DMS53 treated with DMSO at 0.1 percent for 48 hours (cell line): ENCODE measurements around the gene DCLK2.

ENCODE experiments used
- DNase-seq: peaks from one replicate; lab custom pipeline; 2025; ENCODE audit not compliant: unreplicated experiment; lab: John Stamatoyannopoulos, UW

Gene DCLK2

GRCh38 chr4:150234246-150234645 lies 156.0 kb downstream of the DCLK2 start:
- no peak for DNase-seq

- no peak for DNase-seq
These were observed 157.1 kb downstream of the DCLK2 start for GRCh38 chr4:150235317-150235716.

- no peak for DNase-seq
These were observed 157.6 kb downstream of the DCLK2 start for GRCh38 chr4:150235808-150236271.

- DNase-seq: no peak
These were observed 158.4 kb downstream of the DCLK2 start for GRCh38 chr4:150236626-150237025.

- no peak for DNase-seq
These were observed 159.0 kb downstream of the DCLK2 start for GRCh38 chr4:150237110-150237872.

GRCh38 chr4:150238591-150238990 lies 160.3 kb downstream of the DCLK2 start:
- DNase-seq: no peak

- no peak for DNase-seq
These were observed 161.8 kb downstream of the DCLK2 start for GRCh38 chr4:150240011-150240410.

- peak; percentile 10 for DNase-seq
These were observed 164.7 kb downstream of the DCLK2 start for GRCh38 chr4:150242820-150243458.

- DNase-seq: no peak
These were observed 165.7 kb downstream of the DCLK2 start for GRCh38 chr4:150243932-150244331.

- peak; percentile 3 for DNase-seq
These were observed 166.4 kb downstream of the DCLK2 start for GRCh38 chr4:150244600-150244999.

GRCh38 chr4:150247184-150247583 lies 168.9 kb downstream of the DCLK2 start:
- no peak for DNase-seq

GRCh38 chr4:150248181-150248580 lies 169.9 kb downstream of the DCLK2 start:
- DNase-seq: no peak

- no peak for DNase-seq
These were observed 172.2 kb downstream of the DCLK2 start for GRCh38 chr4:150250293-150250997.

GRCh38 chr4:150250998-150251651 lies 172.9 kb downstream of the DCLK2 start:
- no peak for DNase-seq

- no peak for DNase-seq
These were observed 173.5 kb downstream of the DCLK2 start for GRCh38 chr4:150251752-150252190.

GRCh38 chr4:150252306-150252705 lies 174.1 kb downstream of the DCLK2 start:
- no peak for DNase-seq

GRCh38 chr4:150252741-150253140 lies 174.5 kb downstream of the DCLK2 start:
- DNase-seq: no peak

GRCh38 chr4:150253416-150253815 lies 175.2 kb downstream of the DCLK2 start:
- DNase-seq: no peak

GRCh38 chr4:150253965-150254630 lies 175.9 kb downstream of the DCLK2 start:
- DNase-seq: no peak

- no peak for DNase-seq
These were observed 177.5 kb downstream of the DCLK2 start for GRCh38 chr4:150255610-150256224.
